Tibial nerve (tissue), 4 donors: ENCODE data around the gene ZNF385D. TPM values are rescaled to one million over a fixed set of nuclear protein-coding genes. Genes with fewer than 3 reads are reported as not detected.
"Not testable (repeated sequence)": the region's sequence is repeated elsewhere in the genome, so short reads cannot be mapped to it uniquely, and the experiment has no call there.

Source experiments
- DNase-seq, 2 donors: peaks; one replicate each; pipeline ENCODE4 v3.0.0-alpha.2; 2019; ENCODE audit warnings: low spot score in 2 of 2
- H3K27ac ChIP-seq, 4 donors: fragments of 200-600 bp; sonication (generic) in 3 of 4; one replicate each; pipeline ENCODE4 v1.5.1; 2017 to 2019; ENCODE audit warnings: mild to moderate bottlenecking in 1 of 4
- H3K27me3 ChIP-seq, 2 donors: fragments of 200-600 bp; sonication (generic) in 1 of 2; one replicate each; pipeline versions ENCODE4 v1.5.1 to v1.6.0; 2017 to 2019
- H3K36me3 ChIP-seq, 3 donors: fragments of 200-600 bp; sonication (generic); one replicate each; pipeline ENCODE4 v1.5.1; 2018 to 2019
- H3K4me1 ChIP-seq, 4 donors: fragments of 200-600 bp; sonication (generic) in 3 of 4; one replicate each; pipeline ENCODE4 v1.5.1; 2017 to 2019
- H3K4me3 ChIP-seq, 4 donors: fragments of 200-600 bp; sonication (generic) in 3 of 4; one replicate each; pipeline ENCODE4 v1.5.1; 2017 to 2019; ENCODE audit warnings: mild to moderate bottlenecking in 1 of 4, moderate library complexity in 1 of 4
- H3K9me3 ChIP-seq, 4 donors: fragments of 200-600 bp; sonication (generic) in 3 of 4; one replicate each; pipeline ENCODE4 v1.5.1; 2017 to 2019
- CTCF ChIP-seq, 5 experiments: fragments of 200-600 bp in 3 of 5; fragments of 450-650 bp in 2 of 5; sonication (generic) in 3 of 5; IDR thresholded peaks; one replicate each; pipeline ENCODE4 v1.5.1; 2016 to 2019; ENCODE audit warnings: antibody characterized with exemption in 5 of 5, mild to moderate bottlenecking in 3 of 5, moderate library complexity in 2 of 5
- EP300 ChIP-seq, 2 donors: sonication (generic); formaldehyde crosslinking; IDR thresholded peaks; one replicate each; pipeline ENCODE4 v1.6.1; 2017; ENCODE audit warnings: antibody characterized with exemption in 2 of 2, mild to moderate bottlenecking in 1 of 2
- POLR2A ChIP-seq, 2 donors: fragments of 450-650 bp; IDR thresholded peaks; one replicate each; pipeline ENCODE4 v1.6.1; 2017; ENCODE audit warnings: antibody characterized with exemption in 2 of 2, mild to moderate bottlenecking in 2 of 2, moderate library complexity in 2 of 2
- WGBS, 2 donors: methylation state at CpG; one replicate each; pipeline ENCODE4 v1.1.5; 2018; 5-methylcytosine and 5-hydroxymethylcytosine counted together
- total RNA-seq, 4 donors: library from RNA; depleted of rRNA; stranded (reverse); fragments of >200 nt; gene quantifications; one replicate each; pipeline ENCODE4 v1.1.0, GENCODE V29; 2016

ZNF385D gene
- total RNA-seq, 4 donors from 2014 or later, result 2.7 to 9.0 (median 4.4) TPM

- 76 to 80% methylated on average over 10 of the region's 10 CpGs for WGBS, 2 donors
- no peak for DNase-seq
- no peak for TF ChIP-seq CTCF (IDR thresholded peaks at IDR 0.05)
Measured at GRCh38 chr3:21500834-21501233, 250.2 kb downstream of the ZNF385D start.

GRCh38 chr3:21490671-21491070, 260.3 kb downstream of the ZNF385D start:
- H3K27me3 ChIP-seq, H3K36me3 ChIP-seq, H3K4me3 ChIP-seq, H3K4me1 ChIP-seq, H3K9me3 ChIP-seq, DNase-seq, H3K27ac ChIP-seq: not testable (repeated sequence)
- 57 to 100% methylated on average over 1 of the region's 3 CpGs for whole genome bisulfite sequencing, 2 donors

More at GRCh38 chr3:21500834-21501233, 250.2 kb downstream of the ZNF385D start:
- Histone ChIP-seq H3K36me3 (no peaks in the 10 kb centered on the region), H3K4me1 (no peaks in the 10 kb centered on the region), H3K4me3 (no peak overlapping the region), H3K27ac (no peak overlapping the region), H3K27me3 (no peaks in the 10 kb centered on the region), H3K9me3 (no peaks in the 10 kb centered on the region)

GRCh38 chr3:21487520-21487919, 263.5 kb downstream of the ZNF385D start:
- Histone ChIP-seq H3K4me1 (no peaks in the 10 kb centered on the region), H3K9me3 (no peaks in the 10 kb centered on the region), H3K36me3 (no peaks in the 10 kb centered on the region), H3K27ac (no peak overlapping the region), H3K27me3 (no peaks in the 10 kb centered on the region), H3K4me3 (no peak overlapping the region)
- WGBS, 2 donors, result 22 to 25% methylated on average over 1 of the region's 1 CpG
- TF ChIP-seq EP300 (IDR thresholded peaks at IDR 0.05) (no peak), CTCF (IDR thresholded peaks at IDR 0.05) (no peak), POLR2A (IDR thresholded peaks at IDR 0.05) (no peak)
- no peak for DNase-seq

- H3K27me3 ChIP-seq, H3K27ac ChIP-seq, H3K4me1 ChIP-seq, DNase-seq, H3K4me3 ChIP-seq, H3K9me3 ChIP-seq, H3K36me3 ChIP-seq: not testable (repeated sequence)
- 28 to 47% methylated on average over 1 to 2 of the region's 4 CpGs for WGBS, 2 donors
Measured at GRCh38 chr3:21486024-21486935, 264.7 kb downstream of the ZNF385D start.

GRCh38 chr3:21484828-21485144, 266.2 kb downstream of the ZNF385D start:
- H3K27me3 ChIP-seq, result no peaks in the 10 kb centered on the region
- TF ChIP-seq CTCF (IDR thresholded peaks at IDR 0.05) (no peak), EP300 (IDR thresholded peaks at IDR 0.05) (no peak), POLR2A (IDR thresholded peaks at IDR 0.05) (no peak)
- 87 to 88% methylated on average over 1 of the region's 1 CpG for WGBS, 2 donors
- no peak overlapping the region for H3K4me3 ChIP-seq
- DNase-seq, result no peak
- no peaks in the 10 kb centered on the region for H3K9me3 ChIP-seq
- no peaks in the 10 kb centered on the region for H3K4me1 ChIP-seq
- H3K27ac ChIP-seq, result no peak overlapping the region
- no peaks in the 10 kb centered on the region for H3K36me3 ChIP-seq

- WGBS, 2 donors, result 69% methylated on average over 5 of the region's 5 CpGs
- no peak overlapping the region for H3K27ac ChIP-seq
- peak in 1 of 2 donors; percentile 58 for DNase-seq
- no peaks in the 10 kb centered on the region for H3K4me1 ChIP-seq
- no peaks in the 10 kb centered on the region for H3K36me3 ChIP-seq
- H3K4me3 ChIP-seq, result no peak overlapping the region
- H3K27me3 ChIP-seq, result no peaks in the 10 kb centered on the region
- H3K9me3 ChIP-seq, result no peaks in the 10 kb centered on the region
- TF ChIP-seq CTCF (IDR thresholded peaks at IDR 0.05) (peak in 2 of 5 experiments; percentile 14 to 26), EP300 (IDR thresholded peaks at IDR 0.05) (no peak)
Measured at GRCh38 chr3:21484057-21484827, 266.8 kb downstream of the ZNF385D start.
